ENCODE results near the gene IL18.
"Not testable (repeated sequence)": the region's sequence is repeated elsewhere in the genome, so short reads cannot be mapped to it uniquely, and the experiment has no call there.

The IL18 gene

GRCh38 chr11:112163875-112164685, at the start of gene IL18:
TSS of gene IL18 (minus strand) at chr11:112164094. CDS start at chr11:112155053, 9,041 bp downstream.
- no peak for DNase-seq (ENCODE audit: low read depth)
- no peak within 1 kb of the TSS for H3K4me3 ChIP-seq (ENCODE audit: low read depth, low read length)
- no peak for TF ChIP-seq CTCF (IDR thresholded peaks at IDR 0.05; ENCODE audit: control insufficient read depth, extremely low read depth, insufficient read depth)

GRCh38 chr11:112212710-112213109, 48.8 kb upstream of the IL18 start:
- no peak for TF ChIP-seq CTCF (IDR thresholded peaks at IDR 0.05; ENCODE audit: control insufficient read depth, extremely low read depth, insufficient read depth)
- DNase-seq (ENCODE audit: low read depth), result no peak
- no peak overlapping the region for H3K4me3 ChIP-seq (ENCODE audit: low read depth, low read length)

- DNase-seq (ENCODE audit: low read depth), result no peak
- H3K4me3 ChIP-seq (ENCODE audit: low read depth, low read length), result no peak overlapping the region
- TF ChIP-seq CTCF (IDR thresholded peaks at IDR 0.05; ENCODE audit: control insufficient read depth, extremely low read depth, insufficient read depth), result no peak
Observed at GRCh38 chr11:112212290-112212689, 48.4 kb upstream of the IL18 start.

- H3K4me3 ChIP-seq (ENCODE audit: low read depth, low read length), result no peak overlapping the region
- DNase-seq (ENCODE audit: low read depth), result no peak
- TF ChIP-seq CTCF (IDR thresholded peaks at IDR 0.05; ENCODE audit: control insufficient read depth, extremely low read depth, insufficient read depth), result no peak
Observed at GRCh38 chr11:112211536-112211935, 47.6 kb upstream of the IL18 start.

- no peak overlapping the region for H3K4me3 ChIP-seq (ENCODE audit: low read depth, low read length)
- no peak for DNase-seq (ENCODE audit: low read depth)
- no peak for TF ChIP-seq CTCF (IDR thresholded peaks at IDR 0.05; ENCODE audit: control insufficient read depth, extremely low read depth, insufficient read depth)
Observed at GRCh38 chr11:112210890-112211289, 47.0 kb upstream of the IL18 start.

- TF ChIP-seq CTCF (IDR thresholded peaks at IDR 0.05; ENCODE audit: control insufficient read depth, extremely low read depth, insufficient read depth), result no peak
- no peak for DNase-seq (ENCODE audit: low read depth)
- no peak overlapping the region for H3K4me3 ChIP-seq (ENCODE audit: low read depth, low read length)
Observed at GRCh38 chr11:112206071-112206470, 42.2 kb upstream of the IL18 start.

- no peak overlapping the region for H3K4me3 ChIP-seq (ENCODE audit: low read depth, low read length)
- peak; percentile 22 for DNase-seq (ENCODE audit: low read depth)
- TF ChIP-seq CTCF (IDR thresholded peaks at IDR 0.05; ENCODE audit: control insufficient read depth, extremely low read depth, insufficient read depth), result no peak
Observed at GRCh38 chr11:112200252-112200651, 36.4 kb upstream of the IL18 start.

GRCh38 chr11:112199101-112199500, 35.2 kb upstream of the IL18 start:
- not testable (repeated sequence) for DNase-seq (ENCODE audit: low read depth); H3K4me3 ChIP-seq (ENCODE audit: low read depth, low read length)

All from LNCaP clone FGC (cell line).